Upper lobe of left lung (tissue), 4 donors: Measurements from ENCODE around the gene ALPG.
"Not testable (repeated sequence)": the region's sequence is repeated elsewhere in the genome, so short reads cannot be mapped to it uniquely, and the experiment has no call there.

ENCODE experiments used
- CTCF ChIP-seq, 6 experiments: fragments of 450-650 bp in 4 of 6; fragments of 200-600 bp in 2 of 6; sonication (generic) in 2 of 6; IDR thresholded peaks; one replicate each; pipeline ENCODE4 v1.5.1; 2016 to 2019; ENCODE audit warnings: antibody characterized with exemption in 6 of 6
- EP300 ChIP-seq, 4 donors: sonication (generic); formaldehyde crosslinking; IDR thresholded peaks; one replicate each; pipeline ENCODE4 v1.5.1; 2017; ENCODE audit warnings: antibody characterized with exemption in 4 of 4, control low read depth in 2 of 4
- POLR2A ChIP-seq, 4 donors: fragments of 450-650 bp; IDR thresholded peaks; one replicate each; pipeline ENCODE4 v1.5.1; 2016 to 2017; ENCODE audit warnings: antibody characterized with exemption in 4 of 4, mild to moderate bottlenecking in 2 of 4

DNA sequence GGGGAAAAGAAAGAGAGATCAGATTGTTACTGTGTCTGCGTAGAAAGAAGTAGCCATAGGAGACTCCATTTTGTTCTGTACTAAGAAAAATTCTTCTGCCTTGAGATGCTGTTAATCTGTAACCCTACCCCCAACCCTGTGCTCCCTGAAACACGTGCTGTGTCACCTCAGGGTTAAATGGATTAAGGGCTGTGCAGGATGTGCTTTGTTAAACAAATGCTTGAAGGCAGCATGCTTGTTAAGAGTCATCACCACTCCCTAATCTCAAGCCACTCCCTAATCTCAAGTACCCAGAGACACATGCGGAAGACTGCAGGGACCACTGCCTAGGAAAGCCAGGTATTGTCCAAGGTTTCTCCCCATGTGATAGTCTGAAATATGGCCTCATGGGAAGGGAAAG, 16.4 kb downstream of the ALPG start:
- not testable (repeated sequence) for TF ChIP-seq EP300, CTCF, POLR2A (IDR thresholded peaks at IDR 0.05)
